ENCODE data around the gene HOXA13. TPM values are rescaled to one million over a fixed set of nuclear protein-coding genes. Genes with fewer than 3 reads are reported as not detected.

HOXA13 gene
- total RNA-seq, 3 donors from 2014 or later = 0.16 to 0.33 TPM; not detected in 1

GRCh38 chr7:27202862-27203134 is 2.9 kb upstream of the HOXA13 start:
- H3K27me3 ChIP-seq = peaks cover 22 to 97% of the 10 kb centered on the region in 2 donors

GRCh38 chr7:27202018-27202861 is 2.3 kb upstream of the HOXA13 start:
- no peaks in the 10 kb centered on the region for H3K36me3 ChIP-seq
- H3K4me1 ChIP-seq = peaks cover 9 to 11% of the 10 kb centered on the region in 2 donors
- H3K4me3 ChIP-seq = no peak overlapping the region
- intact Hi-C loops (cut with DNase I; ENCODE audit: low total_unique reads) = no loop called here
- no peak overlapping the region for H3K27ac ChIP-seq
- no peaks in the 10 kb centered on the region for H3K9me3 ChIP-seq
- H3K27me3 ChIP-seq = peaks cover 24 to 97% of the 10 kb centered on the region in 2 donors
- TF ChIP-seq POLR2A (IDR thresholded peaks at IDR 0.05) = no peak
- no peak for TF ChIP-seq CTCF (IDR thresholded peaks at IDR 0.05)
- DNase-seq (ENCODE audit: low spot score in 2 of 2) = peak in 1 of 2 donors; percentile 9

More at GRCh38 chr7:27202862-27203134, 2.9 kb upstream of the HOXA13 start:
- Histone ChIP-seq H3K9me3 (no peaks in the 10 kb centered on the region), H3K36me3 (no peaks in the 10 kb centered on the region), H3K27ac (no peak overlapping the region), H3K4me3 (no peak overlapping the region), H3K4me1 (peaks cover 9 to 11% of the 10 kb centered on the region in 2 donors)
- DNase-seq (ENCODE audit: low spot score in 2 of 2) = no peak
- intact Hi-C loops (cut with DNase I; ENCODE audit: low total_unique reads) = no loop called here
- no peak for TF ChIP-seq CTCF (IDR thresholded peaks at IDR 0.05)

- no peak for DNase-seq (ENCODE audit: low spot score in 2 of 2)
- Histone ChIP-seq H3K36me3 (no peaks in the 10 kb centered on the region), H3K9me3 (no peaks in the 10 kb centered on the region), H3K4me3 (peak overlapping the region in 2 of 3 donors; percentile 5 to 69), H3K4me1 (peaks cover 9 to 11% of the 10 kb centered on the region in 2 donors), H3K27me3 (peaks cover 24 to 97% of the 10 kb centered on the region in 2 donors), H3K27ac (no peak overlapping the region)
- TF ChIP-seq POLR2AphosphoS5 (IDR thresholded peaks at IDR 0.05) (no peak), POLR2A (IDR thresholded peaks at IDR 0.05) (no peak), CTCF (IDR thresholded peaks at IDR 0.05) (no peak)
- intact Hi-C loops (cut with DNase I; ENCODE audit: low total_unique reads) = no loop called here
These were observed 1.7 kb upstream of the HOXA13 start for GRCh38 chr7:27201580-27202017.

GRCh38 chr7:27200761-27201579 is 1.1 kb upstream of the HOXA13 start:
- Histone ChIP-seq H3K9me3 (no peaks in the 10 kb centered on the region), H3K36me3 (no peaks in the 10 kb centered on the region), H3K27ac (no peak overlapping the region), H3K27me3 (peaks cover 24 to 97% of the 10 kb centered on the region in 2 donors), H3K4me3 (peak overlapping the region; percentile 43 to 69 (median 45)), H3K4me1 (peaks cover 9 to 11% of the 10 kb centered on the region in 2 donors)
- intact Hi-C loops (cut with DNase I; ENCODE audit: low total_unique reads) = no loop called here
- TF ChIP-seq POLR2A (IDR thresholded peaks at IDR 0.05) (no peak), POLR2AphosphoS5 (IDR thresholded peaks at IDR 0.05) (no peak), CTCF (IDR thresholded peaks at IDR 0.05) (no peak)
- DNase-seq (ENCODE audit: low spot score in 2 of 2) = no peak

Measured in breast epithelium (tissue), 4 donors.